ENCODE measurements around the gene ITPKB.

The ITPKB gene

GRCh38 chr1:226665505-226666163, 73.4 kb downstream of the ITPKB start:
- no peaks in the 10 kb centered on the region for H3K9me2 ChIP-seq (ENCODE audit: low read depth, low read length)
- H3K9ac ChIP-seq (ENCODE audit: low read length), result peak overlapping the region; percentile 28; the same call in 1 of the 2 replicates
- H3K79me2 ChIP-seq (ENCODE audit: insufficient read depth, low read length), result peaks cover 16% of the 10 kb centered on the region; the same call in 1 of the 2 replicates
- no peak overlapping the region for H2AFZ ChIP-seq (ENCODE audit: low read length)
- H3F3A ChIP-seq (ENCODE audit: insufficient read depth, low read length), result 0 out of 2 replicates have a peak, but pooled peaks cover 3% of the 10 kb centered on the region
- H3K27me3 ChIP-seq (ENCODE audit: insufficient read depth, low read length), result no peaks in the 10 kb centered on the region
- TF ChIP-seq EZH2 (IDR thresholded peaks at IDR 0.05; ENCODE audit: borderline replicate concordance, low read length) (no peak), CTCF (IDR thresholded peaks at IDR 0.05; ENCODE audit: low read length) (no peak)
- no peaks in the 10 kb centered on the region for H3K4me1 ChIP-seq (ENCODE audit: insufficient read depth, low read length, severe bottlenecking)
- H3K4me2 ChIP-seq (ENCODE audit: low read length), result peak overlapping the region; percentile 50
- no peak overlapping the region for H3K27ac ChIP-seq (ENCODE audit: low read depth, low read length, poor library complexity, severe bottlenecking)
- peak overlapping the region; percentile 1 for H3K4me3 ChIP-seq (ENCODE audit: low read depth, low read length, poor library complexity, severe bottlenecking)
- H3K9me3 ChIP-seq (ENCODE audit: low read length), result no peaks in the 10 kb centered on the region
- H4K20me1 ChIP-seq (ENCODE audit: insufficient read depth, low read length), result no peaks in the 10 kb centered on the region
- H3K36me3 ChIP-seq (ENCODE audit: insufficient read depth, low read length), result peaks cover 13% of the 10 kb centered on the region

GRCh38 chr1:226664413-226665101, 74.5 kb downstream of the ITPKB start:
- Histone ChIP-seq H3F3A (ENCODE audit: insufficient read depth, low read length) (0 out of 2 replicates have a peak, but pooled peaks cover 3% of the 10 kb centered on the region), H2AFZ (ENCODE audit: low read length) (no peak overlapping the region), H3K4me2 (ENCODE audit: low read length) (peak overlapping the region; percentile 50), H3K4me3 (ENCODE audit: low read depth, low read length, poor library complexity, severe bottlenecking) (peak overlapping the region; percentile 1), H4K20me1 (ENCODE audit: insufficient read depth, low read length) (no peaks in the 10 kb centered on the region), H3K9me3 (ENCODE audit: low read length) (no peaks in the 10 kb centered on the region), H3K9me2 (ENCODE audit: low read depth, low read length) (no peaks in the 10 kb centered on the region), H3K9ac (ENCODE audit: low read length) (peak overlapping the region; percentile 28; the same call in 1 of the 2 replicates), H3K36me3 (ENCODE audit: insufficient read depth, low read length) (peaks cover 12% of the 10 kb centered on the region), H3K79me2 (ENCODE audit: insufficient read depth, low read length) (peaks cover 9% of the 10 kb centered on the region; the same call in 1 of the 2 replicates), H3K27ac (ENCODE audit: low read depth, low read length, poor library complexity, severe bottlenecking) (no peak overlapping the region), H3K27me3 (ENCODE audit: insufficient read depth, low read length) (no peaks in the 10 kb centered on the region), H3K4me1 (ENCODE audit: insufficient read depth, low read length, severe bottlenecking) (no peaks in the 10 kb centered on the region)
- no peak for TF ChIP-seq CTCF (IDR thresholded peaks at IDR 0.05; ENCODE audit: low read length)
- no peak for TF ChIP-seq EZH2 (IDR thresholded peaks at IDR 0.05; ENCODE audit: borderline replicate concordance, low read length)

GRCh38 chr1:226663327-226663704, 75.8 kb downstream of the ITPKB start:
- Histone ChIP-seq H3K4me2 (ENCODE audit: low read length) (peak overlapping the region; percentile 50), H3K9me3 (ENCODE audit: low read length) (no peaks in the 10 kb centered on the region), H3K4me1 (ENCODE audit: insufficient read depth, low read length, severe bottlenecking) (no peaks in the 10 kb centered on the region), H3K4me3 (ENCODE audit: low read depth, low read length, poor library complexity, severe bottlenecking) (peak overlapping the region; percentile 19), H3K9ac (ENCODE audit: low read length) (peak overlapping the region; percentile 39; the same call in 1 of the 2 replicates), H3K36me3 (ENCODE audit: insufficient read depth, low read length) (peaks cover 12% of the 10 kb centered on the region), H3K27ac (ENCODE audit: low read depth, low read length, poor library complexity, severe bottlenecking) (no peak overlapping the region), H4K20me1 (ENCODE audit: insufficient read depth, low read length) (no peaks in the 10 kb centered on the region), H3K79me2 (ENCODE audit: insufficient read depth, low read length) (no peaks in the 10 kb centered on the region), H3F3A (ENCODE audit: insufficient read depth, low read length) (0 out of 2 replicates have a peak, but pooled peaks cover 3% of the 10 kb centered on the region), H3K27me3 (ENCODE audit: insufficient read depth, low read length) (no peaks in the 10 kb centered on the region), H3K9me2 (ENCODE audit: low read depth, low read length) (no peaks in the 10 kb centered on the region), H2AFZ (ENCODE audit: low read length) (no peak overlapping the region)
- TF ChIP-seq CTCF (IDR thresholded peaks at IDR 0.05; ENCODE audit: low read length) (no peak), EZH2 (IDR thresholded peaks at IDR 0.05; ENCODE audit: borderline replicate concordance, low read length) (no peak)
